HG03558 (cell line): ENCODE measurements around the gene CCL7.

Source experiments
- ATAC-seq: cut with Tn5 transposase; IDR thresholded peaks from one replicate; pipeline ENCODE4 v1.9.1; 2021; ENCODE audit warnings: moderate number of reproducible peaks; ENCODE audit not compliant: unreplicated experiment; ENCODE audit errors: extremely low read depth

The CCL7 gene

GRCh38 chr17:34319039-34319483 lies 49.0 kb downstream of the CCL7 start, which contains the start of gene CCL8:
CCL8 (plus strand) TSS chr17:34319435; CDS start chr17:34319502, 67 bp downstream.
- no peak for ATAC-seq
